Dermis microvascular lymphatic vessel endothelial cell (primary cell): Measurements from ENCODE around the gene NODAL. TPM values are rescaled to one million over a fixed set of nuclear protein-coding genes. Genes with fewer than 3 reads are reported as not detected.

Experiments
- DNase-seq, 2 donors: peaks; one replicate each; pipeline versions ENCODE4 v3.0.0 to v3.0.0-alpha.2; 2010; ENCODE audit warnings: low read depth in 2 of 2
- total RNA-seq: library from RNA; depleted of rRNA; stranded (reverse); fragments of >200 nt; gene quantifications from 2 replicates; pipeline ENCODE4 v1.2.1, GENCODE V29; 2014

NODAL gene
- total RNA-seq, 1 donor from 2014 or later: not detected

DNA sequence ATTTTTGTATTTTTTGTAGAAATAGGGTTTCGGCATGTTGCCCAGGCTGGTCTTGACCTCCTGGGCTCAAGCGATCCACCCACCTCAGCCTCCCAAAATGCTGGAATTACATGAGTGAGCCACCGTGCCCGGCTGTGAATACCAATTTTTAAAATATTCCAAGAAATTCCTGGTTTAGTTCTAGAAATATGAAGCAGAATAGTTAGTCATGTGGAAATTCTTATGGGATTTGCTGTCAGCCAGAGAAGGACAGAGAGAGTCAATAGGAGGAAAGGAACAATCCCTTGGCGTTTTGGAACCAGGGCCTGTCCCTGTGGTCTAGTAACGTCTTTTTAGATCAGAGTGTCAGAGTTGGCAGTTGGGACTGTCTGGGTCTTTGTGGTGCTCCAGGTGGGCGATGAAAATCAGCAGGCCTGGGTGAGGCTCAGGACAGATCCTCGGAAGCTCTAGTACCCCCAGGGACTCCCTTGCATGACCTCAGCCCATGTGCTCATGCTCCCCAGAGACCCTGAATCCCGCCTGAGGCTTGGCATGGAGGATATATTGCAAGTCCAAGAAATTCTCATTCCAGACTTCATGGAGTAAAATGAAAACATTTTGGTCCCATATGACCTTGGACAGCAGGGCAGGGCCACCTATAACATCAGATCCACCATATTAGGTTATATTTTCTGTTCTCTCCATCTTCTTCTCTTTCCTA lies 7.8 kb downstream of the NODAL start:
- no peak for DNase-seq

DNA sequence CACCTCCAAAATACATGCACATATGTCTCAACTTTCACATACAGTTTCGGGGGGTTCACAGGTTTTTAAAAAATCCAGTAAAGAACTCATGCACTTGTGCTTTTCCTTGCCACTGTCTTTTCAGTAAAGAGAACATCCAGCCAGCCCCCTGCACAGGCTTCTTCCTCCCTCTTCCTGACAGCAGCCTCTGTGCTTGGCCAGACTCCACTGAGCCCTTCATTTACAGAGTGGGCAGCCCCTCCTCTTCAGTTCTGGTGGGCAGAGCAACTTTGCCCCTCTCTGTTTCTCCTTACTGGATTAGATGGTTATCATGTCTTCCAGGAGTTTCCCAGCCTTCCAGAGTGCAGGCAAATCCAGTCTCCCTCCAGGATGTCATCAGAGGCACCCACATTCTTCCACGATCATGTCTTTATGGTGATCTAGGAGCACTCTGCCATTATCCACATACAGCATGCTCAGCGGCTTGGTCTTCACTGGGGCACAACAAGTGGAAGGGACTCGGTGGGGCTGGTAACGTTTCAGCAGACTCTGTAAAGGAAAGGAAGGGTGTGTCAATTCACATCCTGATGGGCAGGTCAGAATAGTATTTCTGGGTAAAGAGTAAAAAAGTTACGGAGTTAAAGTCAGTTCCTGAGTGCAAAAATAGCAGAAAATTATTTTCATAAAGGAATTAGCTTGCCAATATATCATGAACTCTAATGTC lies 8.8 kb downstream of the NODAL start:
- no peak for DNase-seq

DNA sequence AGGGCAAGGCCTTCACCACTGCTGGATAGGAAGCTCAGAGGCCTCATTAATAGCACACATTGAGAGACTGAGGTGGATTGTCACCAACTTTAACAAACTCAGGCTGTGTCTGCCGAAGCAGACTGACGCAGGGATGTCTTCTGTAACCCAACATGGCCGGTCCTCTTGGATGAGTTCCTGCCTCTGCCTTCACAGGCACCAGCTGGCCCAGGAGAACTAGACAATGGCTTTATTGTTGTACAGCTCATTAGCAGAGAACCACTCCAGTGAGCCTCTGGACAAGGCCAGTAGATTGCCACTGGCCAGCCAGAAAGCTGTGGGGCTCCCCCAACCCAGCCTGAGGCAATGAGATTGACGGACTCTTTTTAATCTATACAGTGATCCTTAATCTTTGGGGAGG lies 9.4 kb downstream of the NODAL start:
- no peak for DNase-seq

DNA sequence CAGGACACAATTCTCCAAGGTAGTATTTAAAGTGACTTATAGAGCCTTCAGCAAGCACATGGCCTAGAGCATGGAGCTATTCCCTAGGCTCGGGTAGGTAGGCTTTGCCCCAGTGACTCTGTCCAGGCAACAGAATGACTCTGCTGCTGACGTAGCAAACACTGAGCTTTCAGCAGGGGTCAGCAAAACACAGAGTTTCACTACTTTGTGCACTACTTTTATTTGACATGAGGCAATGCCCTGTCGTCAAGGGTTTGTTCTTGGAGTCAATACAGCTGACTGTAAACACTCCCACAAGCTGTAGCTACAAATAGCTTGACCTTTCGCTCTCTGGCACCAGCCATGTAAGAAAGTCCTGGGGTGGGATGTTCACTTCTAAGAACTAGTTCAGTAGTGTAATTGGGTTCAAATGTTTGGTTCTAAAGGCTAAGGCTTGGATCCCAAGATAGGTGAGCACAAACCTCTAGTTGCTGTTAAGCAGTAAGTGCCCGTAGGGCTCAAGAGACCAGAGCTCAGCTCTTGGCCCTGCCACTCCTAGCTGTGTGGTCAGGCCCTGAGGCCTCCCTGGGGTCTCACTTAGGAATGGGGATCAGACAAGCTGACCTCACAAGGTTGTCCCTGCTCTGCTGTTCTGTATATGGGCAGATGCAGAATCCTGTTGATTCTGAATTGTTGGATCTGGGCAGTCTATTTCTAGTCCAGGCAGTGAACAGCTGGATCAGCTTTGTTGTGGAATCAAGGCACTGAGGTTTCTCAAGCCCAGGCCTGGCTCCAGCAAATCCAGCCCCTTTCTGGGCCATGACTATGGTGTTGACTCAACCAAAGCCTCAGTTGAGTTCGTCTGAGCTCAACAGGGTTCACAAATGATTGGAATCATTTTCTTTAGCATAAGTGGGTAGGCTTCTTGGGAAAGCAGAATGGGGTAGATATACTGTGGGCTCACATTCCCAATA lies 10.7 kb downstream of the NODAL start:
- no peak for DNase-seq

- DNase-seq: no peak
Measured at GRCh38 chr10:70426823-70427222, 14.7 kb downstream of the NODAL start.

- DNase-seq: no peak
Measured at GRCh38 chr10:70425096-70425495, 16.4 kb downstream of the NODAL start.

DNA sequence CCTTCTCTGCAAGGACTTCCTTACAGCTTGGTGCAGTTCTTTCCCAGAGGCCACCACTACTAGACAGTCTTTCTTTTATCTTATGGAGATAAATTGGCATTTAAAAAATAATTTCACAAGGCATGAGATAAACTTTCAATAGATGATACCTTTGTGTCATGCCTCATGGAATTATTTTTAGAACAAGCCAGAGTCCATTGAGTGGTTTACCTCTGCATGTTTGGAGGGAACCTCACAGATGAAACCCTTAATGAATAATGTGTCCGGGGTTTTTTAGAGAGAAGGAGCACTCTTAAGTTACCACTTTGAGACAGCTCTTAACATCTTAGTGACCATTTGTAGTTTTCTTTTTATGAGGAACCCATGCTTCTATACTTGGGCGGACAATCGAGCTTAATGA lies 17.2 kb downstream of the NODAL start:
- no peak for DNase-seq

- DNase-seq: no peak
Measured at GRCh38 chr10:70418713-70419112, 22.8 kb downstream of the NODAL start.

- no peak for DNase-seq
Measured at GRCh38 chr10:70418229-70418628, 23.3 kb downstream of the NODAL start.

DNA sequence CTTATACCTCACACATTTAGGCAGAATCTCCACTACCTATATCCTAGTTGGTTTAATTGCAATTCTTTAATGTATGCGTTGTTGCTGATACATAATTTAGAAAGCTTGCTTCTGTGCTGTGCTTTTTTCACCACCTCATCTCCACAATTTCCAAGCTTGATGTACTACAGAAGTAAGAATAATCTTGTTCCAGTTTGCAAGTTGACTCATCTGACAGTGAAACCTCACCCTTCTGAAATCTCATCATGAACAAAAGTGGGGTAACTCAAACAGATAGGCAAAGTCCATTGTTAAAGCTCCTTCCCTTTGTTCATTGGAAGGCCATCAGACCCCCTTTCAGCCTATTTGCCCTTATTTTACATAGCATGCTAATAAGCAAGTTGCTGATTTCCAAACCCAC lies 23.9 kb downstream of the NODAL start:
- DNase-seq: no peak

DNA sequence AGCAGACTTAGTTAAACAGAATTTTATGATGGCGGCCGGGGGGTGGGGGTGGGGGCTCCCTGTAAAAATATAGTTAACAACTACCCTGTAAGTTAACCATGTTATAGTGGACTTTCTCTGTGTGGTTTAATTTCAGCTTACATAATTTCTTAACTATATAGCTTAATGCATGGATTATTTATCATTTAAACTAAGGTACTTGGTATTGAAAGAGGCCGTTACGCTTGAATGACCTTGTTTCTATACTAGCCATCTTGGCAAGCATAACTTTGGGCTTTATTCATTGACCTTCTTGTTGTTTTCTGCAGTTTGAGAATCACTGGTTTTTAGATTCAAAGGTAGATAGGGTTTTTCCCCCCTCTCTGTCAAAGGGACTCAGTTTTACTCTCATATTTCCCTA lies 29.1 kb downstream of the NODAL start:
- no peak for DNase-seq

GRCh38 chr10:70410608-70411007 lies 30.9 kb downstream of the NODAL start:
- DNase-seq: no peak

DNA sequence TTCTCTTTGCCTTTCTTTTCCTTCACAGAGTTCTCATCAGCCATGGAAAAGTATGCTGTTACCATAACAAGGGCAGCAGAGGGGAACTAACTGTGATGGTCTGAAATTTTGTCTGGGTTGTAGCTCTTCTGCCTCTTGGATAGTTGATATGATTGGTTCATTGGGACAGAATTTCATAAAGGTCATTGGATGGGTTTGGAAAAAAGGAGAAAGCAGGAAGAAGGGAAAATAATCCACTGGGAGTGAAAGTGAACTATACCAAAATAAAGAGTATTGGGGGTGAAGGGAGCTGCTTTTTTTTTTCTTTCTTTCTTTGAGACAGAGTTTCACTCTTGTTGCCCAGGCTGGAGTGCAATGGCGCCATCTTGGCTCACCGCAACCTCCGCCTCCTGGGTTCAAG lies 31.7 kb downstream of the NODAL start:
- no peak for DNase-seq

DNA sequence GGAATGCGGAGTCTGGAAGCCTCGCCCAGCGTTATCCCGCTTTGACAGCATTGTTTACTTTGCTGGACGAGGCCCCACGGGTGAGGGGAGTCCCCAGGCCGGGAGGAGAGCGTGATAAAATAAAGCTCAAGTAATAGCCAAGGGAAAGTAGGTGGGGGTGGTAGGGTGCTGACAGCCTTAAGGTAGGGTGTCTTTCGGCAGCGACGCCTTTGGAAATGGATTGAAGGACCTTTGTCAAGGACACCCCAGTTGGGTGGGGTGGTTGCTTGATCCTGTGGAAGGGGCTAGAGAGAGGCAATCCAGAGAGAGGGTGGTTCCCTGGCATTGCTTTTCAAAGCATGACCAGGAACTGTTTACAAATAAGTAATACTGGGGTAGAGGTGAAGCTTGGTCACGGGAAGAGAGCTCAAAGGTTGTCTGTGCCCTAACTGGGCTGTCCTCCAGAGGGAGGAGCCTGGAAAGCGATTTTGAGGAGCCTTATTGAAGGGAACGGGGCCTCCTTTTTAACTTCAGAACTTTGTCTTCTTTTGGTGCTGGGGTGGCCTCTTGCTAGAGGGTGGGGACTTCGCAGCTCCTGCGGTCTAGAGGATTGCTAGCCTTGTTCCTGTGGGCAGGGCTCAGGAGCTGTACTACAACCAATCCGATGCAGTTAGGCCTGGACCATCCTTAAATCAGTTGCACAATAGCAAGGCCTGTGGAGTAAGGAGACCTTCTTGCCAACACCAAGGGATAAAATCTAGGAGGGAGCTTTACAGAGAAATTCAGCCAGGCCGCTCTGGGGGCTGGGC lies 36.2 kb downstream of the NODAL start:
- peak in 1 of 2 donors; percentile 61 for DNase-seq

- peak in 1 of 2 donors; percentile 47 for DNase-seq
Measured at GRCh38 chr10:70404787-70405036, 36.8 kb downstream of the NODAL start.

DNA sequence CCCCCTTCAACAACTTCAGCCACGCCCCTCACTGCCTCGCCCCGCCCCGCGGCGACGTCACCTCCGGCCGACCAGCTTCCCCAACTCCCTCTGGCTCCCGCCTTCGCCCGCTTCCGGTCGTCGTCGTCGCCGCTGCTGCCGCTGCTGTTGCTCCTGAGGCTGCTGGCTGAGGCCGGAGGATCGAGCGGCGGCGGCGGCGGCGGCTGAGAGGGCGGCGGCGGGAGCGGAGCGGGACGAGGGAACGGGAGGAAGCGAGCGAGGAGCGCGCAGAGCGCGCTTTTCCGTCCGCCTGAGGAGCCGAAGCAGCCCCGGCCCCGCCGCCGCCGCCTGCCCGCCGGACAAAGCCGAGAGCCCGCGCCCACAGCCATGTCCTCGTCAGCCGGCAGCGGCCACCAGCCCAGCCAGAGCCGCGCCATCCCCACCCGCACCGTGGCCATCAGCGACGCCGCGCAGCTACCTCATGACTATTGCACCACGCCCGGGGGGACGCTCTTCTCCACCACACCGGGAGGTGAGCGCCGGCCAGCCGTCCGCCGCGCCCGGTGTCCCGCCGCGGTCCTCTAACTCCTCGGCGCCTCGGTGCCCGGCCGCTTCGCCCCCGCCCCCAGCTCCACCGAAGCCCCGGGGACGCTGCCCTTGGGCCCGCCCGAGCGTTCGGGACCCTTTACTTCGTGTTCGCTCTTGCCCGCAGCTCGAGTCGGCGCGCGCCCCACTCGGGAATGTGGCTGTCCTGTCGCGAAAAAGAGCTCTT lies 37.3 kb downstream of the NODAL start, which contains the start of gene EIF4EBP2:
EIF4EBP2 (plus strand) TSS at position 110 of the 751 bp plus-strand sequence; CDS start at position 367, 257 bp downstream.
- DNase-seq: peak; percentile 80 to 96

- DNase-seq: no peak
Measured at GRCh38 chr10:70403483-70404035, 37.9 kb downstream of the NODAL start.

- DNase-seq: no peak
Measured at GRCh38 chr10:70399177-70399576, 42.3 kb downstream of the NODAL start.

- DNase-seq: no peak
Measured at GRCh38 chr10:70396140-70396539, 45.3 kb downstream of the NODAL start.

DNA sequence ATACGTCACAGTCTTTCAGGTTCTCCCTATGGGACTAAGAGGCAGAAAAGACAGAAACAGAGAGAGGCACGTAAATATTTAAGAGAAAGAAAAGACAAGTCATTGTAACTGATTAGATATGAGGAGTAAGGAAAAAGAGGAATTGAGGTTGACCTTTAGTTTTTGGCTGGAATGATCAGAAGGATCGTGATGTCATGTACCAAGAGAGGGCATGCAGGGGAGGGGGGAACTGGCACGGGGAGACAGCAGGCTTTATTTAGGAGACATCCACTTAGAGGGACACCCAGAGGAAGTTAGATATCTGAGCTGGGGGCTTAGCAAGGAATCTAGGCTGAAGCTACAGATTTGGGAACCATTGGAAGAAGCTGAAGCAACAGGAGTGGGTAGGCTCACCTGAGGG lies 49.8 kb downstream of the NODAL start:
- DNase-seq: no peak
